ES-I3 (cell line): ENCODE measurements around the gene ANKLE1.

Experiments
- H3K36me3 ChIP-seq: 2 replicates; pipeline ENCODE4 v1.6.1; 2013; ENCODE audit warnings: mild to moderate bottlenecking, low read length, control low read depth, moderate library complexity; ENCODE audit not compliant: insufficient read depth
- H3K4me1 ChIP-seq: 2 replicates; pipeline ENCODE4 v1.6.1; 2013; ENCODE audit warnings: mild to moderate bottlenecking, control low read depth, low read length; ENCODE audit not compliant: insufficient read depth
- H3K9ac ChIP-seq: 2 replicates; pipeline ENCODE4 v1.6.1; 2013; ENCODE audit warnings: low read depth, mild to moderate bottlenecking, low read length, moderate library complexity
- H3K9me3 ChIP-seq: 2 replicates; pipeline ENCODE4 v1.6.1; 2013; ENCODE audit warnings: mild to moderate bottlenecking, low read length, moderate library complexity; ENCODE audit not compliant: control insufficient read depth, insufficient read depth

Gene ANKLE1

DNA sequence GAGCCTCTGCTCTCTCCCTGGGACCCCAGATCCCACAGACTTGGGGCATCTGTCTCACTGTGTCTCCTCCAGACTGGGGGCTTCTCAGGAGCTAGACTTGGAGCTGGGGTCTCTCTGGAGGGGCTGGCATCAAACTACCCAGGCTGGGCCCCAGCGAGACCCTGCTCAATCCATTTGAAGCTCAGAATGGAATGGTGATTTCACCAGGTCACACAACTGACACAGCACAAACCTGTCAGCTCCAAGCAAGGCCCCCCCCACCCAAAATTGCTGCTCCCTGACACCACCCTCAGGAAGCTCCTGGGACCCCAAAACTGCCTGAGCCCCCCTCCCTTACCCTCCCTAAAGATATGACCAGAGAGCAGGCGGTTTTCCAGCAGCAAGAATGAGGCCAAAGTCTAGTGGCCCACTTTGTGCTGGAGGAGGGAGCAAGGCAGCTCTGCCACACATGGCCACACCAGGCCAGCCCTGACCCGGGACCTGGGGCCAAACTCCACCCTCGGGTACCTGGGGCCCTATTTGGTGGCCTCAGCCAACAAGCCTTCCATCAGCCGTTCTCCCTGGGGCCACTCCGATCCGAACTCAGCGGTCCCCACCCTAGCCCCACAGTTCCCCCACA, 38.4 kb upstream of the ANKLE1 start:
- H3K4me1 ChIP-seq = peaks cover 20% of the 10 kb centered on the region; the same call in 1 of the 2 replicates
- no peaks in the 10 kb centered on the region for H3K9me3 ChIP-seq
- H3K36me3 ChIP-seq = no peaks in the 10 kb centered on the region; the same call in 1 of the 2 replicates
- peak overlapping the region; percentile 90 for H3K9ac ChIP-seq

DNA sequence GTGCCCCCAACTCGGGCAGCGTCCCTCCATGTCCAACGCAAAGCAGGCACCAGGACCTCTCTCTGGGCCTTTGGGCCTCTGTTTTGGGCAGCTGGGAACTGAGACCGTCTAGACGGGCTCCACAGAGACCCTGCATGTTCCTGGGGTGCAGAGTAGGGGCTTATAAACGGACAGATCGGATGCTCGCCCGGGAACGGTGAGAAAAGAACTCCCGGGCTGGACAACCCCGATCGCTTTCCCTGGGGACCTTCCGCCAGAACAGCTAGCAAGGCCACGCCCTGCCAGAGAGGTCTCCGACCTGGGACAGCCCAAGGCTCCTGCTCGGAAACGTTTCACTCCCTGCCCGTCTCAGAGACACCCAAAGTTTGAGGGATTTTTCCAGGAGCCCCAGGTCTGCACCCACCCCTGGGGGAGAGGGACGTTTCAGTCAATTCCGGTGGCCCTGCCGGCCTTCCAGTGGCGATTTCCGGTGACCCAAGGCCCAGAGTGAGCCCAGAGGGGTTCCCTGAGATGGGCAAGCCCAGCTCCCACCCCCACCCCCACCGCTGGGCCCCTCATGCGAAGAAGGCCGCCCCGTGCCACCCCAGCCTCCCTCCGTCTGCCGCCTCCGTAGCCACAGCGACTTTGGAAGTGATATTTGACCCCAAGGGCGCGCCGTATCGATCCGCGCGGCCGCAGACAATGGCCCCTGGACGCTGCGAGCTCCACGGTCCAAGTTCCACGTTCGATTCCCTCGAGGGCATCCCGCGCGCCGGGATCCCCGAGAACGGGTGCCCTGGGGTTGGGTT, 37.7 kb upstream of the ANKLE1 start:
- peak overlapping the region; percentile 90 for H3K9ac ChIP-seq
- no peaks in the 10 kb centered on the region for H3K9me3 ChIP-seq
- no peaks in the 10 kb centered on the region; the same call in 1 of the 2 replicates for H3K36me3 ChIP-seq
- H3K4me1 ChIP-seq = peaks cover 27% of the 10 kb centered on the region; the same call in 1 of the 2 replicates

DNA sequence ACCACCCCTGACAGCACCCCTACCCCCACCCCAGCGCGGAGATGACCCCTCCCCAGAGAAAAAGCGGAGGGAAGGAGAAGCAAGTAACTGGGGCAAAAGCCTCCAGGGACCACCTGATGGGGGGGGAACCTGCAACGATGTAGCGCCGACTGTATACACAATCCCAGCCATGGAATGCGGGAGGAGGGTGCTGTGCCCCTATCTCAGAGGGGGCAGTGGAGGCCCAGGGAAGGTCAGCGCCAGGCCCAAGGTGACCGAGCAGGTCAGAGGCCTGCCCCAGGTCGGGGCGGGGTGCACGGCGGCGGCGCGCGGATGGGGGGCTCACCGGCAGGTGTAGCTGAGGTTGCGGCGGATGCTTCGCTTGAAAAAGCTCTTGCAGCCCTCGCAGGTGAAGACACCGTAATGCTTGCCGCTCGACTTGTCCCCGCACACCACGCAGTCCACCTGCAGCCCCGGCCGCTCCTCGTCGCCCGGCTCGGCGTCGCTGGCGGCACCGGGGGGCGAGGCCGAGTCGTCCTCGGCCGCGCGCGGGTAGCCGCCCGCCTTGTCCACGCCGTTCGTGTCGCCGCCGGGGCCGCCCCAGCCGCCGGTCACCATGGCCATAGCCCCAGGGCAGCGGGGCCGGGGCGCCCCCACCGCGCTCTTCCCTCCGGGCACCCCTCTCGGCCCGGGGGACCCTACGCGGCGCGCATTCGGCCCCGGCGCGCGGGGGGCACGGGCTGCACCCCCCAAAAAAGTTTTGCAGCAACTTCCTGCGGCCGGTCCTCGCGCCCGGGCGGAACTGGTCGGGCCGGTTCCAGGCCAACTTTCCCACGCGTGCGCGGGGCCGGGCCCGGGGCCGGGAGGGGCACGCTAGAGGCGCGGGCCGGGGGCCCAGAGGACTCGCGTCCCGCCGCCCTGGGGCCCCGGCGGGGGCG, 36.8 kb upstream of the ANKLE1 start:
- Histone ChIP-seq H3K36me3 (peaks cover 1% of the 10 kb centered on the region), H3K9ac (peak overlapping the region; percentile 90), H3K9me3 (no peaks in the 10 kb centered on the region), H3K4me1 (peaks cover 33% of the 10 kb centered on the region; the same call in 1 of the 2 replicates)

DNA sequence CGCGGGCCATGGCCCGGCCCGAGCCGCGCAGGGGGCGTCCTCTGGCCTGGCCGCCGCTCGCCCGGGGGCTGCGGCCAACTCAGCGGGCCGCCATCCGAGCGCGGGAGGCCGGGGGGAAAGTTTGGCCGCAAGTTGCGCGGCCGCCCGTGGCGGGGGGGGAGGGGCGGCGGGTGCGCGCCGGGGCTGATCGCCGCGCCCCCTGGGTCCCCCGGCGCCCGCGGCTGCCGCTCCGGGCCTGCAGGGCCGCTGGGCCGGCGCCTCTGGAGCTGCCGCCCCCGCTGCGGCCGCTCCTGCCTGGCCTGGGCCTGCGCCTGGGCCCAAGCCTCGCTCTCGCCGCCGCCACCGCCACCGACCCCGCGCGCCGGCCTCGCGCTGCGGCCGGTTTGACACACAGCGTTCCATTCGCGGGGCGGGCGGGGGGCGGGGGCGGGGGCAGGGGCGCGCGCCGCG, 36.1 kb upstream of the ANKLE1 start, which contains the start of gene NR2F6:
Gene NR2F6 (minus strand): TSS at position 385 of the 450 bp plus-strand sequence. CDS start 699 bp downstream, outside the sequence.
- Histone ChIP-seq H3K4me1 (peaks cover 33% of the 10 kb centered on the region; the same call in 1 of the 2 replicates), H3K9me3 (no peaks in the 10 kb centered on the region), H3K9ac (peak within 1 kb of the TSS; percentile 90), H3K36me3 (peaks cover 3% of the 10 kb centered on the region)

DNA sequence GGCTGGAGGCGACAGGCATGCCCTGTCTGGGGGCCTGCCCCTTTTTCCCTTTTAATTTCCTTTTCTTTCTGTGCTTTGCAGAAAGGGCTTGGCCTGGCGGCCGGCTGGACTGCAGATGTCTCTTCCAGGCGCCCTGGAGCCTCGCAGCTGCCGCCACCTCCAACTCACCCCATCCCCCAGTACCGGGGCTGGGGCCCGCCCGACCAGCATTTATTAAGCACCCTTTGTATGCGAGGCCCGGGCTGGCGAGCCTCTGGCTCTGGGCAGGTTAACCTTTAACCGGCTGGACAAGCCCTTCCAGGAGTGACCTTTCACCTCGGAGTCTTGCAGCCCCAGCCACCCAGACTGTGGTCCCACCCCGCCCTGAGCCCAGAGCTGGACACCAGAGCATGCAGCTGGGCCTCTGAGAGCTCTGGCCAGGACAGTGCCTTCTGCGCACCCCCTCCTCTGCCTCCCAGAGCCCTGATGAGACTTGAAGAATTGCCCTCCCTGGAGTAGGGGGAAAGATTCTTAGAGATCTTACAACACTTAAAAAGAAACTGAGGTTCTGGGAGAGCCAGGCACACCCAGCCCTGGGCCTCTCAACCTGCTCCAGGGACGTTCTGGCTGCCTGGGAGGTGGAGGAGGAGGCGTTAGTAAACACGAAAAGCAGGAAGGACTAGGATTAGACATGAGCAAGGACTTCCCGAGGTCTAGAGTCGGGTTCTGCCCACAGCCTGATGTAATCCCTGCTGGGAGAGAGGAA, 34.8 kb upstream of the ANKLE1 start:
- Histone ChIP-seq H3K36me3 (peaks cover 3% of the 10 kb centered on the region; the same call in 1 of the 2 replicates), H3K4me1 (peaks cover 33% of the 10 kb centered on the region; the same call in 1 of the 2 replicates), H3K9ac (peak overlapping the region; percentile 81), H3K9me3 (no peaks in the 10 kb centered on the region)

DNA sequence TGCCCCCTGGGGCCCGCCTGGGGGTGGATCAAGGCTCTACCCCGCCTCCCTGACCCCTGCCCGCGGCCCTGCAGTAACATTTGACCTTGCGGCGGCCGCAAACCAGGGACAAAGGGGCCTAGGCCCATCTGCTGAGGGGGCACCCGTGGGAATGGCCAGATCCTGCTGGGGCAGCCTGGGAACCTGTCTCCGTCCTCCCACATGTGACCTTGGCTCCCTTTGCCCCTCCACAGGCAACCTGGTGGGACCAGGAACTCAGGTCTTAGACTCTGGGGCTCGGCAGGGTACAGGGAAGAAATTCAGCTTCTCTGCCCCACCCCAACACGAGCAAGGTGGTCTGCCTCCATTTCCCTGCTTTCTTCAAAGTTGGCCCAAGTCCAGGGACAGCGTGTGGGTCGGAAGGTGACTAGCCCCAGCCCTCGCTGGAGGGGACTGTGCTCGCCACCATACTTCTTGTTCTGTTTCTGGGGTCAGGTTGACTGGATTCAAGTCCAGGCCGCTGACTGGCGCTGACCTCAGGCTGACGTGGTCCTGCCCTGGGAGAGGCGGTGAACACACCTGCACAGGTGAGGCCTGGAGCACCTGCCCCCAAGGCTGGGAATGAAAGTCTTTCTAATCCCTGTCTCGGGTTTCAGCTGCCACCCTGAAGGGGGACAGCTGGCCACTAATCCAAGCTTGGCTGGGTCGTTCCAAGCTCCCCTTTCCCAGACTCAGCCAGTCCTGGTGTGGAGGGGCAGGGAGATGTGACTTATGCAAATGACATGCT, 33.5 kb upstream of the ANKLE1 start:
- H3K9me3 ChIP-seq = no peaks in the 10 kb centered on the region
- H3K4me1 ChIP-seq = peaks cover 30% of the 10 kb centered on the region; the same call in 1 of the 2 replicates
- peak overlapping the region; percentile 18 for H3K9ac ChIP-seq
- peaks cover 3% of the 10 kb centered on the region; the same call in 1 of the 2 replicates for H3K36me3 ChIP-seq

DNA sequence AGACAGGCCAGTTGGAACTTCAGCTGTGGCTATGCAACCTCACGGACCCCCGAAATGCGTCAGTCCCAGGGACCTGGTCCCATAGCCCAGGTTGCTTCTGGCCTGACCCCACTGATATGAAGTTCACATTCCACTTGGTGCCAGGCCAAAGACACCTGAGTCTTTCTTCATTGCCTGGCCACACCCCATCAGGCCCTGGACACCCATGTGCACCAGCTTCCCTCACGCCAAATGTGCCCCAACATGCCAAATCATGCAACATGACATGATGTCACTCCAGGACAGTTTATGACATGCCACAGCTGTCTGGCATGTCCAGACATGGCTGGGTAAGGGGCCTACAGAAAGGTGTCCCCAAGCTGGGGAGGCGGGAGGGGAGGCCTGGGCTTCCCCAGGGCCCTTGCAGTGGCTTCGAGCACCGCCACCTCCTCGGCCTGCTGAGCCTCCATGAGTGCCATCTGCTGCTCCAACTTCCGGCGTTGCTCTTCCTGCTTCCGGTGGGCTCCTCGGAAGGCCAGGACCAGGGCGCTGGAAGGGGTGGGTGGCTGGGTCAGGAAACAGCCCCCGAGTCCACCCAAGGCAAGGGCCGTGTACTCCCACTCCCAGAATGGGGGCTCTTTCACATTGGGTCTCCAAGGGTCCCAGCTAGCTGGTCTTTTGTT, 31.7 kb upstream of the ANKLE1 start:
- no peaks in the 10 kb centered on the region for H3K9me3 ChIP-seq
- H3K9ac ChIP-seq = no peak overlapping the region

DNA sequence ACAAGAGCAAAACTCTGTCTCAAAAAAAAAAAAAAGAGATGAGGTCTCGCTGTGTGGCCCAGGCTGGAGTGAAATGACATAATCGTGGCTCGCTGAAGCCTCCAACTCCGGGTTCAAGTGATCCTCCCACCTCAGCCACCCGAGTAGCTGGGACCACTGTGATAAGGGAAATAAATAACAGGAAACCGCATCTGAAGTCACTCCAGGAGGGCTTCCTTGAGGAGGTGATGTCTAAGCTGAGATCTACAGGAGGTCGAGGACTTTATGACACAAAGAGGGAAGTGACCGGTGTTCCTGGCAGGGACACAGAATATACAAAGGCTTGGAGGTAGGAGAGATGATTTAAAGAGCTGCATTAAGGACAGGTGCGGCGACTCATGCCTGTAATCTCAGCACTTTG, 27.1 kb upstream of the ANKLE1 start:
- H3K9ac ChIP-seq = no peak overlapping the region
- H3K4me1 ChIP-seq = 0 out of 2 replicates have a peak, but pooled peaks cover under 1% of the 10 kb centered on the region
- H3K36me3 ChIP-seq = peaks cover 6% of the 10 kb centered on the region; the same call in 1 of the 2 replicates
- peaks cover 7% of the 10 kb centered on the region; the same call in 1 of the 2 replicates for H3K9me3 ChIP-seq

More for the DNA sequence above, 31.7 kb upstream of the ANKLE1 start:
- peaks cover 3% of the 10 kb centered on the region; the same call in 1 of the 2 replicates for H3K36me3 ChIP-seq
- H3K4me1 ChIP-seq = peaks cover 30% of the 10 kb centered on the region; the same call in 1 of the 2 replicates

DNA sequence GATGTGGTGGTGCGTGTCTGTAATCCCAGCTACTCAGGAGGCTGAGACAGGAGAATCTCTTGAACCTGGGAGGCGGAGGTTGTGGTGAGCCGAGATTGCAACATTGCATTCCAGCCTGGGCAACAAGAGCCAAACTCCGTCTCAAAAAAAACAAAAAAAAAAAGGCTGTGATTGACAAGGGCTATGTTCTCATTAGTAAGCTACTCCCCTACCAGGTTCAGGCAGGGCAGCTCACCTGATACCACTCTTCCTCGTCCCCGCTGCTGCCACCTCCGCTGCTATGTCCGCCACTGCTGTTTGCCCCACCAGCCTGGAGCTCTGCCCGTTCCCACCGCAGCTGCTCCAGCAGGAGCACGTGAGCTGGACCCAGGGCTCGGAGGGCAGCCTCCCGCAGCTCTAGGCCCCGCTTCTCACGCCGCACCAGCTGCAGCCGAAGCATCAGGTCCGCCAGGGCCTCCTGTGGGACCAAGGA, 26.5 kb upstream of the ANKLE1 start:
- Histone ChIP-seq H3K9ac (no peak overlapping the region), H3K4me1 (no peaks in the 10 kb centered on the region), H3K36me3 (peaks cover 3% of the 10 kb centered on the region; the same call in 1 of the 2 replicates), H3K9me3 (peaks cover 11% of the 10 kb centered on the region)

DNA sequence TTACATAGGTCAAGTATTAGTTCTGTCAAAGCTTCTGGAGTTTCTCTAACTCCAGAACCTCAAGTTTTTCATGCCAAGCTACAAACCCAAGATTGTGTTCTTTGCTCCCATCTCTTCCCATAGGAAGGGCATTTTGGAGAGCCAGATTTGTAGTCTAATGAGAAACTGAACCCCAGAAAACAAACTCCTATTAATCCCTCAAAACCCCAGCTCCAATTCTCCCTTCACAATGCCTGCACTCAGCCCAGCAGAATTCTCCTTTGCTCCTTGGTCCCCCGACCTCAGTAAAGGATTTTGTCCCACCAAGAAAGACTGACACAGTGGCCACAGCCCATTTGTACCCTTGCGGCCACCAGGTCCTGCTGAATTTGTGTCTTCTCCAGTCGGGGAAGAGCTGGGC, 25.6 kb upstream of the ANKLE1 start:
- Histone ChIP-seq H3K4me1 (no peaks in the 10 kb centered on the region), H3K36me3 (peaks cover 3% of the 10 kb centered on the region; the same call in 1 of the 2 replicates), H3K9ac (no peak overlapping the region), H3K9me3 (peaks cover 11% of the 10 kb centered on the region)

DNA sequence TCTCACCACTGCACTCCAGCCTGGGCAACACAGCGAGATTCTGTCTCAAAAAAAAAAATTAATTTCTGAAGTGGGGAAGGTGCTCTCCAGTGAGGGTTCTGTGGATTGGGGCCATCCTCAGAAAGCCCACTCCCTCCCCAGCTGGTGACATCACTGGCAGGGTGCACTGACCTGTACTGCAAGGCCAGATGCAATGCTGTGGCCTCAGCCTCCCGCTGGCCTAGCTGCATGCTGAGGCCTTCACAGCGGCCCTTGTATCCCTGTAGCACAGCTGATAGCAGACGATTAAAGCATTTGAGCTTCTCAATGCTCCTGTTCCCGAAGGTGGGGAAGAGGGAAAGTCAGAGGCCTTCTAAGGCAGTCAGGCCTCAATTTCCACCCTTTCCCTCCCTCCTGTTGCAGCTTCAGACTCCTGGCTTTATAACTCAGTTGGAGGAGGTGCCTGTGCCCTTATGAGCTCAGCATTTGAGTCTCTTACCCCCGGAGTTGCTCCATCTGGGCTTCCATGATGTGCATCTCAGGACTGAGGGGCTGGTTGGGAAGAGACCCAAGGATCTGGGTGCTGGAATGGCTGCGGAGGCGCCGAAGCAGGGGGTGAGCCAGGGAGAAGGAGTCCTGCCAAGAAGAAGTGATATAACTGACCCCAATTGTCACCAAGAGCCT, 22.5 kb upstream of the ANKLE1 start:
- H3K4me1 ChIP-seq = 0 out of 2 replicates have a peak, but pooled peaks cover 1% of the 10 kb centered on the region
- peaks cover 11% of the 10 kb centered on the region for H3K9me3 ChIP-seq
- H3K9ac ChIP-seq = no peak overlapping the region
- H3K36me3 ChIP-seq = peaks cover 3% of the 10 kb centered on the region; the same call in 1 of the 2 replicates

DNA sequence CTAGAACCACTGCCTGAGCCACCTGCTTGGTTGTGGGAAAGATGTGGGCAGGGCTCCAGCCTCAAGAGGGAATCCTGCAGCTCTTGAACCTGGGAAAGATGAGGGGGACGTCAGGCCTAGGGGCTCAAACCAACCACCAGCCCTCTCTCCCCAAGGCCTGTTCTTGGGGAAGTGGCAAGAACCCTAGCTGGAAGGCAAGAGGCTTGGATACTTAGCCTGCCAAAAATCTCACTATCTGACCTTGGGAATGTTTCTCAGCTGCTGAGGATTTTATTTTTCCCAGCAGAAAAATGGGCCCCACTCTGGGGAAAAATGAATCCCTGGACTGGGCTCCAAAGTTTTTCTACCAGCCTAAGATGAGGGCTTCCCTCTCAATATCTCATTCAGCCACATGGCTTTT, 21.8 kb upstream of the ANKLE1 start:
- Histone ChIP-seq H3K9ac (no peak overlapping the region), H3K36me3 (peaks cover 3% of the 10 kb centered on the region; the same call in 1 of the 2 replicates), H3K9me3 (peaks cover 11% of the 10 kb centered on the region), H3K4me1 (peaks cover 6% of the 10 kb centered on the region)
